ENCODE measurements around the gene DNAH2. TPM values are rescaled to one million over a fixed set of nuclear protein-coding genes. Genes with fewer than 3 reads are reported as not detected.

The DNAH2 gene
- total RNA-seq, 2 donors from 2014 or later: 0.09 to 4.9 TPM

DNA sequence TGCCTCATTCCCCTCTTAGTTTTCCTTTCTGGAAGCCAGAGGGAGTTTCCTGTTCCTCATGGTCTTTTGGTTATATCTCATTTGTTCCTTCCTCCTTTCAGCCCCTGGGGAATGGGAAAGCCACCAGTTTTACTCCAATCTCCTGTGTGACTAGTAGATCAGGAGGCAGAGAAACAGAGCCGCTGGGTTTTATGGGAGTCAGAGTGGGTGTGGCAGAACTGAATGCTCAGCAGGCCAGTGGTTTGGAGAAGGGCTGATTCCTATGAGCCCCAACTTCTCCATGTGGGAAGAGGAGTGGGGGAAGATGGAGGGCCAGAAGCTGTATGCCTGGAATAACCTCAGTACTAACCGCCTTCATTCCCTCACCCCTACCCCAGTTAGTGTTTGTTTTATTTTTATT, 4.1 kb downstream of the DNAH2 start:
- no peak for DNase-seq (ENCODE audit: low spot score)
- TF ChIP-seq POLR2AphosphoS5 (IDR thresholded peaks at IDR 0.05): no peak
- TF ChIP-seq, protein P1, sequence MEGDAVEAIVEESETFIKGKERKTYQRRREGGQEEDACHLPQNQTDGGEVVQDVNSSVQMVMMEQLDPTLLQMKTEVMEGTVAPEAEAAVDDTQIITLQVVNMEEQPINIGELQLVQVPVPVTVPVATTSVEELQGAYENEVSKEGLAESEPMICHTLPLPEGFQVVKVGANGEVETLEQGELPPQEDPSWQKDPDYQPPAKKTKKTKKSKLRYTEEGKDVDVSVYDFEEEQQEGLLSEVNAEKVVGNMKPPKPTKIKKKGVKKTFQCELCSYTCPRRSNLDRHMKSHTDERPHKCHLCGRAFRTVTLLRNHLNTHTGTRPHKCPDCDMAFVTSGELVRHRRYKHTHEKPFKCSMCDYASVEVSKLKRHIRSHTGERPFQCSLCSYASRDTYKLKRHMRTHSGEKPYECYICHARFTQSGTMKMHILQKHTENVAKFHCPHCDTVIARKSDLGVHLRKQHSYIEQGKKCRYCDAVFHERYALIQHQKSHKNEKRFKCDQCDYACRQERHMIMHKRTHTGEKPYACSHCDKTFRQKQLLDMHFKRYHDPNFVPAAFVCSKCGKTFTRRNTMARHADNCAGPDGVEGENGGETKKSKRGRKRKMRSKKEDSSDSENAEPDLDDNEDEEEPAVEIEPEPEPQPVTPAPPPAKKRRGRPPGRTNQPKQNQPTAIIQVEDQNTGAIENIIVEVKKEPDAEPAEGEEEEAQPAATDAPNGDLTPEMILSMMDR (IDR thresholded peaks at IDR 0.05): no peak
- no peak for TF ChIP-seq POLR2A (IDR thresholded peaks at IDR 0.05)
- H3K4me1 ChIP-seq (replicated peaks): no peaks in the 10 kb centered on the region
- 65% methylated on average over 2 of the region's 2 CpGs for WGBS
- no peaks in the 10 kb centered on the region for H3K36me3 ChIP-seq
- H3K4me3 ChIP-seq: no peak overlapping the region
- no peak overlapping the region for H3K27ac ChIP-seq
- no peaks in the 10 kb centered on the region for H3K27me3 ChIP-seq (replicated peaks; ENCODE audit: insufficient read depth)
- no peaks in the 10 kb centered on the region for H3K9me3 ChIP-seq
- intact Hi-C loops (cut with DNase I): no loop called here

DNA sequence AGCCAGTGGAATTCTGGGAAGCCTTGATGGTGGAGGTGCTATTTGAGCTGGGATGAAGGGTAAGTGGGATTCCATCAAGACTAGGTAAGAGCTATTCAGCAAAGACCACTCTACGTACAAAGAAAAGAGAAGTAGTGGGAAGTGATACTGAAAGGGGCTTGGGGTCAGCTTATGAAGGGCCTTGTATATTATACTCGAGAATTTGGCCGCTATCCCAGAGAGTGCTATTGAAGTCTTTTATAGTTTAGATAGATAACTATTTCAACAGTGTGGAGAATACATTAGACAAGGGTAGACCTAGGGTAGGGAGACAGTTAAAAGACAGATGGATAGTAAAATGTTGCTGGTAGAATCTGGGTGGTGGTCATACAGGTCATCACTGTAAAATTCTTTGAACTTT, 10.3 kb downstream of the DNAH2 start:
- DNase-seq (ENCODE audit: low spot score): no peak
- Histone ChIP-seq H3K36me3 (no peaks in the 10 kb centered on the region), H3K27ac (no peak overlapping the region), H3K4me1 (replicated peaks) (no peaks in the 10 kb centered on the region), H3K9me3 (no peaks in the 10 kb centered on the region), H3K27me3 (replicated peaks; ENCODE audit: insufficient read depth) (no peaks in the 10 kb centered on the region), H3K4me3 (no peak overlapping the region)
- intact Hi-C loops (cut with DNase I): no loop called here
- TF ChIP-seq, protein P1 (IDR thresholded peaks at IDR 0.05): no peak
- TF ChIP-seq POLR2A (IDR thresholded peaks at IDR 0.05) (no peak), POLR2AphosphoS5 (IDR thresholded peaks at IDR 0.05) (no peak)
- 56% methylated on average over 3 of the region's 3 CpGs for WGBS

DNA sequence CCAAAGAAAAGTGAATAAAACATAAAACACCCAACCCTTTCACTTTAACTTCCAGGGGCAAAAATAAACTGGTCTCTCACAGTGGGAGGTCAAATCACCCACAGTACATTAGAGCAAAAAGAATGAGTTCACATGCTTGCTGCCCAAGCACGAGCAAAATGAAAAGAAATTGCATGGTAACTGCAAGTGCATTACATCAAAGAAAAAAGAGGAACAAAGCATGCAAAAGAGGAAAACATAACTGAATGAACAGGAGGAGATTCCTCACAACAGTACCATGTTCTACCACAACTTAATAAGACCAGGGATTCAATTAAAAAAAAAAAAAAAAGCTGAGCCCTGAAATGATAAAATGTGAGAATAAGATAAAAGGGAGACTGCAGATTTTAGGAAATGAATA, 12.3 kb downstream of the DNAH2 start:
- Histone ChIP-seq H3K36me3 (no peaks in the 10 kb centered on the region), H3K27ac (no peak overlapping the region), H3K9me3 (no peaks in the 10 kb centered on the region), H3K4me3 (no peak overlapping the region), H3K27me3 (replicated peaks; ENCODE audit: insufficient read depth) (no peaks in the 10 kb centered on the region), H3K4me1 (replicated peaks) (no peaks in the 10 kb centered on the region)
- DNase-seq (ENCODE audit: low spot score): no peak
- intact Hi-C loops (cut with DNase I): no loop called here
- TF ChIP-seq POLR2A (IDR thresholded peaks at IDR 0.05) (no peak), POLR2AphosphoS5 (IDR thresholded peaks at IDR 0.05) (no peak)
- TF ChIP-seq, protein P1 (IDR thresholded peaks at IDR 0.05): no peak
- WGBS: 56% methylated on average over 1 of the region's 1 CpG

DNA sequence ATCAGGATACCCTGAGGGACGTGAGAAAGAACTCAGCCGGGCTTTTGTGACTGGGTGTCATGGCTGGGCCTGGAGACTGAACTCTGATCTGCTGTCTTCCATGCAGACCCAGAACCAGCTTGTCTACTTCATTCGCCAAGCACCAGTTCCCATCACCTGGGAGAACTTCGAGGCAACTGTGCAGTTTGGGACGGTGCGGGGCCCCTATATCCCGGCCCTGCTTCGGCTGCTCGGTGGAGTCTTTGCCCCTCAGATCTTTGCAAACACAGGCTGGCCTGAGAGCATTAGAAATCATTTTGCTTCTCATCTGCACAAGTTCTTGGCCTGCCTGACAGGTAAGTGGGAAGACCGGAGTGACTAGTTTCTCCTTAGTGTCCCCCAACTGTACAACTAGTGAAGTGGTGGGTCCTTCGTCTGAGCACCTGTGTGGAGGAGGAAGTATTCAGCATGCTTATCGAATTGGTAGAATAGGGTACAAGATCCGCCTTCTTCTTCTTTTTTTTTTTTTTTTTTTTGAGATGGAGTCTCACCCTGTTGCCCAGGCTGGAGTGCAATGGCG, 15.5 kb downstream of the DNAH2 start:
- H3K4me3 ChIP-seq: no peak overlapping the region
- no peaks in the 10 kb centered on the region for H3K36me3 ChIP-seq
- TF ChIP-seq, protein P1 (IDR thresholded peaks at IDR 0.05): no peak
- TF ChIP-seq POLR2A (IDR thresholded peaks at IDR 0.05) (no peak), POLR2AphosphoS5 (IDR thresholded peaks at IDR 0.05) (no peak)
- H3K27ac ChIP-seq: no peak overlapping the region
- H3K9me3 ChIP-seq: no peaks in the 10 kb centered on the region
- no peaks in the 10 kb centered on the region for H3K4me1 ChIP-seq (replicated peaks)
- intact Hi-C loops (cut with DNase I): no loop called here
- 72% methylated on average over 14 of the region's 14 CpGs for WGBS
- no peak for DNase-seq (ENCODE audit: low spot score)
- no peaks in the 10 kb centered on the region for H3K27me3 ChIP-seq (replicated peaks; ENCODE audit: insufficient read depth)

DNA sequence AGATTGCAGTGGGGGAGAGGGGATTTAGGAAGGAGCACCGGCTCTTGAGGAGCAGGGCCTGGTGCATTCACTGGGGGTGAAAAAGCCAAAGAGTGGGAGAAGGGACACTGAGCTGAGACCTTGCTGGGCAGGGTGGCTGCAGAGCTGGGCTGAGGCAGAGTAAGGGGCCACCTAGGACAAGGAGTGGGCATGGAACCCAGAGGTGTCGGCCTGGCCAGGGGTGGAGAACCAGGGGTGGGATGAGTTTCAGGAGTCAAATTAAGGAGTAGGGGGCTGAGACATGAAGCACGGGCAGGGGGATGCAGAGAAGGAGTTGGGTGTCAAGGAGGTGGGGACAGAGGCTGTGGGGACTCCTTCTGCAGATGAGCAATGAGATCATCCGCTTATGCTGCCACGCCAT, 20.1 kb downstream of the DNAH2 start:
- H3K27ac ChIP-seq: no peak overlapping the region
- no peaks in the 10 kb centered on the region for H3K9me3 ChIP-seq
- TF ChIP-seq POLR2A (IDR thresholded peaks at IDR 0.05): no peak
- H3K4me3 ChIP-seq: no peak overlapping the region
- intact Hi-C loops (cut with DNase I): no loop called here
- no peak for DNase-seq (ENCODE audit: low spot score)
- H3K27me3 ChIP-seq (replicated peaks; ENCODE audit: insufficient read depth): no peaks in the 10 kb centered on the region
- H3K4me1 ChIP-seq (replicated peaks): no peaks in the 10 kb centered on the region
- 88% methylated on average over 5 of the region's 5 CpGs for WGBS
- H3K36me3 ChIP-seq: no peaks in the 10 kb centered on the region

All from prostate gland (tissue), 2 donors.